H9 (cell line): ENCODE measurements around the gene CLMN. TPM values are rescaled to one million over a fixed set of nuclear protein-coding genes. Genes with fewer than 3 reads are reported as not detected.
A peak's percentile ranks its signal among the peaks of the same experiment; 100 is the strongest.

Experiments used
- DNase-seq: peaks from one replicate; pipeline ENCODE4 v3.0.0-alpha.2; 2017
- H2AFZ ChIP-seq: one replicate; pipeline ENCODE4 v1.6.1; 2013; ENCODE audit warnings: mild to moderate bottlenecking, low read length, control low read depth, moderate library complexity
- H2AK5ac ChIP-seq: 2 replicates; pipeline ENCODE4 v1.6.1; 2013; ENCODE audit warnings: low read length, control low read depth, mixed read lengths; ENCODE audit not compliant: insufficient read length
- H2BK120ac ChIP-seq: one replicate; pipeline ENCODE4 v1.6.1; 2013; ENCODE audit warnings: low read depth, mild to moderate bottlenecking, low read length, control low read depth, inconsistent platforms; ENCODE audit not compliant: poor library complexity, severe bottlenecking
- H2BK12ac ChIP-seq: 2 replicates; pipeline ENCODE4 v1.6.1; 2013; ENCODE audit warnings: low read length, control low read depth, mixed read lengths, low read depth; ENCODE audit not compliant: insufficient read length
- H2BK15ac ChIP-seq: 2 replicates; pipeline ENCODE4 v1.6.1; 2013; ENCODE audit warnings: low read depth, low read length, control low read depth
- H2BK20ac ChIP-seq: one replicate; pipeline ENCODE4 v1.6.1; 2013; ENCODE audit warnings: low read depth, mild to moderate bottlenecking, low read length, control low read depth, inconsistent platforms; ENCODE audit not compliant: poor library complexity, severe bottlenecking
- H2BK5ac ChIP-seq: 2 replicates; pipeline ENCODE4 v1.6.1; 2013; ENCODE audit warnings: low read length, control low read depth, mixed read lengths; ENCODE audit not compliant: insufficient read length
- H3K14ac ChIP-seq: 2 replicates; pipeline ENCODE4 v1.6.1; 2013; ENCODE audit warnings: low read length, control low read depth; ENCODE audit not compliant: insufficient read depth
- H3K18ac ChIP-seq: 2 replicates; pipeline ENCODE4 v1.6.1; 2013; ENCODE audit warnings: low read depth, mild to moderate bottlenecking, mixed read lengths, low read length, control low read depth; ENCODE audit not compliant: insufficient read length
- H3K23ac ChIP-seq: 2 replicates; pipeline ENCODE4 v1.6.1; 2013; ENCODE audit warnings: low read length, control low read depth, mixed read lengths, low read depth; ENCODE audit not compliant: insufficient read length
- H3K23me2 ChIP-seq: 2 replicates; pipeline ENCODE4 v1.6.1; 2013; ENCODE audit warnings: low read depth, mild to moderate bottlenecking, mixed read lengths, low read length, control low read depth; ENCODE audit not compliant: insufficient read length, poor library complexity, severe bottlenecking
- H3K27ac ChIP-seq: 2 replicates; pipeline ENCODE4 v1.5.1; 2013; ENCODE audit warnings: low read length, control low read depth, mixed read lengths, low read depth; ENCODE audit not compliant: insufficient read length
- H3K27me3 ChIP-seq: 2 replicates; pipeline ENCODE4 v1.6.1; 2013; ENCODE audit warnings: low read length, control low read depth, inconsistent platforms; ENCODE audit not compliant: insufficient read depth
- H3K4ac ChIP-seq: 2 replicates; pipeline ENCODE4 v1.6.1; 2013; ENCODE audit warnings: low read depth, mild to moderate bottlenecking, control low read depth, inconsistent platforms, low read length, moderate library complexity
- H3K4me1 ChIP-seq: 2 replicates; pipeline ENCODE4 v1.6.1; 2013; ENCODE audit warnings: low read length, control low read depth, inconsistent platforms; ENCODE audit not compliant: insufficient read depth
- H3K4me2 ChIP-seq: 2 replicates; pipeline ENCODE4 v1.6.1; 2013; ENCODE audit warnings: low read length, control low read depth, mixed read lengths; ENCODE audit not compliant: insufficient read length, insufficient read depth
- H3K56ac ChIP-seq: 2 replicates; pipeline ENCODE4 v1.6.1; 2013; ENCODE audit warnings: low read depth, mild to moderate bottlenecking, mixed read lengths, low read length, control low read depth; ENCODE audit not compliant: insufficient read length
- H3K79me1 ChIP-seq: 2 replicates; pipeline ENCODE4 v1.6.1; 2013; ENCODE audit warnings: low read depth, mild to moderate bottlenecking, moderate library complexity, low read length, control low read depth, inconsistent platforms; ENCODE audit not compliant: insufficient read depth, poor library complexity, severe bottlenecking
- H3K79me2 ChIP-seq: 2 replicates; pipeline ENCODE4 v1.6.1; 2013; ENCODE audit warnings: low read length, control low read depth, inconsistent platforms; ENCODE audit not compliant: insufficient read depth
- H3K9ac ChIP-seq: 2 replicates; pipeline ENCODE4 v1.6.1; 2013; ENCODE audit warnings: low read length, control low read depth, mixed read lengths; ENCODE audit not compliant: insufficient read length; ENCODE audit errors: extremely low read depth
- H3K9me3 ChIP-seq: one replicate; pipeline ENCODE4 v1.6.1; 2013; ENCODE audit warnings: low read depth, low read length, inconsistent platforms; ENCODE audit not compliant: control insufficient read depth
- H3T11ph ChIP-seq: one replicate; pipeline ENCODE4 v1.6.1; 2013; ENCODE audit warnings: mild to moderate bottlenecking, low read length, control low read depth, inconsistent platforms
- H4K20me1 ChIP-seq: one replicate; pipeline ENCODE4 v1.6.1; 2013; ENCODE audit not compliant: control insufficient read depth, insufficient read length, insufficient read depth
- H4K5ac ChIP-seq: 2 replicates; pipeline ENCODE4 v1.6.1; 2013; ENCODE audit warnings: low read depth, mild to moderate bottlenecking, mixed read lengths, low read length, control low read depth; ENCODE audit not compliant: insufficient read length
- H4K8ac ChIP-seq: replicated peaks from 2 replicates; pipeline ENCODE4 v1.6.1; 2013; ENCODE audit warnings: low read length, control low read depth, mixed read lengths, low read depth; ENCODE audit not compliant: insufficient read length
- H4K91ac ChIP-seq: 2 replicates; pipeline ENCODE4 v1.6.1; 2013; ENCODE audit warnings: low read depth, mild to moderate bottlenecking, moderate library complexity, mixed read lengths, low read length, control low read depth; ENCODE audit not compliant: insufficient read length
- H3K27ac Mint-ChIP-seq, 3 experiments: 2 replicates in 2 of 3; 3 replicates in 1 of 3; pipeline ENCODE4 v1.8.0; 2020 to 2021; ENCODE audit warnings: mixed read lengths in 3 of 3, mild to moderate bottlenecking in 1 of 3, moderate library complexity in 1 of 3
- H3K27me3 Mint-ChIP-seq: 2 replicates; pipeline ENCODE4 v1.8.0; 2021; ENCODE audit warnings: low read depth, mild to moderate bottlenecking, moderate library complexity, mixed read lengths
- H3K36me3 Mint-ChIP-seq, 3 experiments: 2 replicates in 2 of 3; 3 replicates in 1 of 3; pipeline ENCODE4 v1.8.0; 2020 to 2021; ENCODE audit warnings: low read depth in 3 of 3, mixed read lengths in 3 of 3; ENCODE audit not compliant: insufficient read depth in 1 of 3
- H3K4me1 Mint-ChIP-seq, 2 experiments: 2 replicates each; pipeline ENCODE4 v1.8.0; 2020; ENCODE audit warnings: mixed read lengths in 2 of 2
- H3K4me3 Mint-ChIP-seq, 2 experiments: 2 replicates in 1 of 2; 3 replicates in 1 of 2; pipeline ENCODE4 v1.8.0; 2020 to 2021; ENCODE audit warnings: mild to moderate bottlenecking in 2 of 2, mixed read lengths in 2 of 2, moderate library complexity in 1 of 2
- H3K9me3 Mint-ChIP-seq, 2 experiments: 2 replicates in 1 of 2; 3 replicates in 1 of 2; pipeline ENCODE4 v1.8.0; 2020; ENCODE audit warnings: mild to moderate bottlenecking in 2 of 2, mixed read lengths in 2 of 2, moderate library complexity in 1 of 2
- CTCF ChIP-seq: fragments of 200-600 bp; sonication (generic); conservative IDR thresholded peaks from 3 replicates; pipeline ENCODE4 v1.8.0; 2021; ENCODE audit warnings: antibody characterized with exemption, mild to moderate bottlenecking
- WGBS: extraction: QIAGEN DNeasy Blood & Tissue Kit; methylation state at CpG from one replicate; pipeline ENCODE4 v1.1.7; 2013; ENCODE audit warnings: missing lambda C conversion rate, low lambda C conversion rate, mixed read lengths; ENCODE audit not compliant: insufficient read length; ENCODE audit errors: extremely low coverage; 5-methylcytosine and 5-hydroxymethylcytosine counted together
- total RNA-seq: library from RNA; stranded (reverse); gene quantifications from 2 replicates; pipeline ENCODE4 v1.2.1, GENCODE V29; 2021

Gene CLMN
- total RNA-seq, 1 experiment from 2014 or later, result 7.6 TPM

GRCh38 chr14:95196268-95196667 lies 123.4 kb downstream of the CLMN start:
- no peak overlapping the region for H2BK20ac ChIP-seq
- no peak overlapping the region for H3K18ac ChIP-seq
- no peaks in the 10 kb centered on the region for H3K27me3 ChIP-seq
- Mint-ChIP-seq H3K4me1 (peaks cover 45 to 48% of the 10 kb centered on the region in 2 experiments), H3K27ac (peak overlapping the region in 1 of 3 experiments; percentile 9; a peak in 1 of 7 replicates), H3K4me3 (no peak overlapping the region), H3K36me3 (no peaks in the 10 kb centered on the region; a peak in 1 of 7 replicates), H3K9me3 (no peaks in the 10 kb centered on the region; a peak in 1 of 5 replicates), H3K27me3 (peaks cover 2% of the 10 kb centered on the region; the same call in 1 of the 2 replicates)
- TF ChIP-seq CTCF, result peak; percentile 50
- H2AFZ ChIP-seq, result no peak overlapping the region
- H3K79me1 ChIP-seq, result no peaks in the 10 kb centered on the region
- H3K23me2 ChIP-seq, result no peaks in the 10 kb centered on the region
- no peak overlapping the region for H3T11ph ChIP-seq
- H4K5ac ChIP-seq, result no peak overlapping the region
- no peak for DNase-seq
- H2BK120ac ChIP-seq, result no peak overlapping the region
- no peak overlapping the region for H3K14ac ChIP-seq
- H3K27ac ChIP-seq, result no peak overlapping the region
- no peak overlapping the region for H2AK5ac ChIP-seq
- H3K9ac ChIP-seq, result no peak overlapping the region
- H3K4me2 ChIP-seq, result no peak overlapping the region
- no peaks in the 10 kb centered on the region for H3K79me2 ChIP-seq
- H4K8ac ChIP-seq, result no peak overlapping the region
- no CpG with 5 or more reads among the region's 5 CpGs for WGBS
- H3K4me1 ChIP-seq, result peaks cover 7% of the 10 kb centered on the region; the same call in 1 of the 2 replicates
- H3K56ac ChIP-seq, result no peak overlapping the region
- no peaks in the 10 kb centered on the region for H3K9me3 ChIP-seq
- H3K23ac ChIP-seq, result no peak overlapping the region
- H2BK5ac ChIP-seq, result no peak overlapping the region
- no peak overlapping the region for H3K4ac ChIP-seq
- H2BK12ac ChIP-seq, result no peak overlapping the region
- no peak overlapping the region for H4K91ac ChIP-seq
- no peak overlapping the region for H2BK15ac ChIP-seq
- H4K20me1 ChIP-seq, result no peaks in the 10 kb centered on the region
